HG03175 (cell line): ENCODE data around the gene A3GALT2.
"Not testable (repeated sequence)": the region's sequence is repeated elsewhere in the genome, so short reads cannot be mapped to it uniquely, and the experiment has no call there.

Source experiments
- ATAC-seq: cut with Tn5 transposase; IDR thresholded peaks from one replicate; pipeline ENCODE4 v1.9.1; 2021; ENCODE audit warnings: mild to moderate bottlenecking, moderate library complexity; ENCODE audit not compliant: unreplicated experiment

A3GALT2 gene

GRCh38 chr1:33316601-33317000 lies 4.3 kb downstream of the A3GALT2 start:
- no peak for ATAC-seq

GRCh38 chr1:33314416-33314815 lies 6.5 kb downstream of the A3GALT2 start:
- ATAC-seq, result no peak

GRCh38 chr1:33312413-33312749 lies 8.5 kb downstream of the A3GALT2 start:
- no peak for ATAC-seq

- ATAC-seq, result no peak
Measured at GRCh38 chr1:33311706-33312412, 9.0 kb downstream of the A3GALT2 start.

GRCh38 chr1:33310702-33311101 lies 10.2 kb downstream of the A3GALT2 start:
- no peak for ATAC-seq

GRCh38 chr1:33309351-33309750 lies 11.5 kb downstream of the A3GALT2 start:
- not testable (repeated sequence) for ATAC-seq

GRCh38 chr1:33307494-33307864 lies 13.4 kb downstream of the A3GALT2 start:
- ATAC-seq, result no peak

- no peak for ATAC-seq
Measured at GRCh38 chr1:33306653-33307493, 14.0 kb downstream of the A3GALT2 start.

- no peak for ATAC-seq
Measured at GRCh38 chr1:33305816-33306652, 14.9 kb downstream of the A3GALT2 start.

GRCh38 chr1:33305016-33305415 lies 15.9 kb downstream of the A3GALT2 start:
- no peak for ATAC-seq

GRCh38 chr1:33302325-33302724 lies 18.6 kb downstream of the A3GALT2 start:
- no peak for ATAC-seq

GRCh38 chr1:33301273-33301984 lies 19.5 kb downstream of the A3GALT2 start:
- no peak for ATAC-seq

GRCh38 chr1:33300673-33301072 lies 20.2 kb downstream of the A3GALT2 start:
- ATAC-seq, result no peak

GRCh38 chr1:33299461-33300155 lies 21.3 kb downstream of the A3GALT2 start:
- ATAC-seq, result no peak

- ATAC-seq, result peak; percentile 55
Measured at GRCh38 chr1:33298623-33299277, 22.1 kb downstream of the A3GALT2 start.

GRCh38 chr1:33297911-33298622 lies 22.8 kb downstream of the A3GALT2 start:
- no peak for ATAC-seq

GRCh38 chr1:33296824-33297223 lies 24.1 kb downstream of the A3GALT2 start:
- ATAC-seq, result no peak

GRCh38 chr1:33296082-33296458 lies 24.8 kb downstream of the A3GALT2 start:
- ATAC-seq, result no peak

GRCh38 chr1:33295450-33296081 lies 25.3 kb downstream of the A3GALT2 start:
- ATAC-seq, result no peak
